ENCODE data around the gene KRTAP5-3.
"Not testable (repeated sequence)": the region's sequence is repeated elsewhere in the genome, so short reads cannot be mapped to it uniquely, and the experiment has no call there.

The KRTAP5-3 gene

GRCh38 chr11:1597331-1597993 is 10.8 kb downstream of the KRTAP5-3 start:
- no peaks in the 10 kb centered on the region for H3K9me3 ChIP-seq
- H3K36me3 ChIP-seq (replicated peaks) = no peaks in the 10 kb centered on the region
- DNase-seq (ENCODE audit: low spot score in 2 of 2) = no peak
- in situ Hi-C loops (cut with MboI; ENCODE audit: low sequenced_read_pairs) = no loop called here
- H3K27me3 ChIP-seq (ENCODE audit: low read depth) = peaks cover 15% of the 10 kb centered on the region
- no peaks in the 10 kb centered on the region for H3K4me1 ChIP-seq
- H3K4me3 ChIP-seq = no peak overlapping the region

GRCh38 chr11:1596576-1597121 is 11.6 kb downstream of the KRTAP5-3 start:
- H3K4me3 ChIP-seq; H3K9me3 ChIP-seq; in situ Hi-C loops (cut with MboI; ENCODE audit: low sequenced_read_pairs); H3K36me3 ChIP-seq (replicated peaks); H3K4me1 ChIP-seq; DNase-seq (ENCODE audit: low spot score in 2 of 2): not testable (repeated sequence)
- peaks cover 17% of the 10 kb centered on the region for H3K27me3 ChIP-seq (ENCODE audit: low read depth)

GRCh38 chr11:1595994-1596575 is 12.2 kb downstream of the KRTAP5-3 start:
- H3K27me3 ChIP-seq (ENCODE audit: low read depth) = peaks cover 19% of the 10 kb centered on the region
- H3K4me3 ChIP-seq = not testable (repeated sequence)

GRCh38 chr11:1592628-1593027 is 15.6 kb downstream of the KRTAP5-3 start:
- in situ Hi-C loops (cut with MboI; ENCODE audit: low sequenced_read_pairs) = no loop called here
- H3K36me3 ChIP-seq (replicated peaks) = no peaks in the 10 kb centered on the region
- H3K27me3 ChIP-seq (ENCODE audit: low read depth) = peaks cover 16% of the 10 kb centered on the region
- H3K4me1 ChIP-seq = no peaks in the 10 kb centered on the region
- no peak overlapping the region for H3K4me3 ChIP-seq
- H3K9me3 ChIP-seq = no peaks in the 10 kb centered on the region
- DNase-seq (ENCODE audit: low spot score in 2 of 2) = no peak

More at GRCh38 chr11:1595994-1596575, 12.2 kb downstream of the KRTAP5-3 start:
- H3K9me3 ChIP-seq; DNase-seq (ENCODE audit: low spot score in 2 of 2); H3K36me3 ChIP-seq (replicated peaks); H3K4me1 ChIP-seq; in situ Hi-C loops (cut with MboI; ENCODE audit: low sequenced_read_pairs): not testable (repeated sequence)

GRCh38 chr11:1589996-1590395 is 18.3 kb downstream of the KRTAP5-3 start:
- Histone ChIP-seq H3K27me3 (ENCODE audit: low read depth) (peaks cover 16% of the 10 kb centered on the region), H3K9me3 (no peaks in the 10 kb centered on the region), H3K4me1 (no peaks in the 10 kb centered on the region), H3K4me3 (no peak overlapping the region), H3K36me3 (replicated peaks) (no peaks in the 10 kb centered on the region)
- in situ Hi-C loops (cut with MboI; ENCODE audit: low sequenced_read_pairs) = no loop called here
- DNase-seq (ENCODE audit: low spot score in 2 of 2) = no peak

GRCh38 chr11:1589191-1589963 is 18.9 kb downstream of the KRTAP5-3 start:
- H3K9me3 ChIP-seq; H3K36me3 ChIP-seq (replicated peaks); H3K4me3 ChIP-seq; in situ Hi-C loops (cut with MboI; ENCODE audit: low sequenced_read_pairs); H3K4me1 ChIP-seq; DNase-seq (ENCODE audit: low spot score in 2 of 2): not testable (repeated sequence)
- H3K27me3 ChIP-seq (ENCODE audit: low read depth) = peaks cover 15% of the 10 kb centered on the region

GRCh38 chr11:1586699-1587098 is 21.6 kb downstream of the KRTAP5-3 start:
- H3K9me3 ChIP-seq = no peaks in the 10 kb centered on the region
- no peak for DNase-seq (ENCODE audit: low spot score in 2 of 2)
- in situ Hi-C loops (cut with MboI; ENCODE audit: low sequenced_read_pairs) = no loop called here
- peaks cover 21% of the 10 kb centered on the region for H3K27me3 ChIP-seq (ENCODE audit: low read depth)
- H3K36me3 ChIP-seq (replicated peaks) = no peaks in the 10 kb centered on the region
- H3K4me1 ChIP-seq = no peaks in the 10 kb centered on the region
- no peak overlapping the region for H3K4me3 ChIP-seq

GRCh38 chr11:1584661-1585370 is 23.4 kb downstream of the KRTAP5-3 start, which contains the start of gene KRTAP5-1:
Gene KRTAP5-1 (minus strand): TSS chr11:1585283. CDS start chr11:1585249, 34 bp downstream.
- in situ Hi-C loops (cut with MboI; ENCODE audit: low sequenced_read_pairs); H3K4me1 ChIP-seq; H3K9me3 ChIP-seq; H3K36me3 ChIP-seq (replicated peaks); H3K4me3 ChIP-seq; DNase-seq (ENCODE audit: low spot score in 2 of 2): not testable (repeated sequence)
- H3K27me3 ChIP-seq (ENCODE audit: low read depth) = peaks cover 19% of the 10 kb centered on the region

- H3K4me3 ChIP-seq; H3K4me1 ChIP-seq; H3K9me3 ChIP-seq; H3K36me3 ChIP-seq (replicated peaks); in situ Hi-C loops (cut with MboI; ENCODE audit: low sequenced_read_pairs); DNase-seq (ENCODE audit: low spot score in 2 of 2): not testable (repeated sequence)
- peaks cover 19% of the 10 kb centered on the region for H3K27me3 ChIP-seq (ENCODE audit: low read depth)
These were observed 25.4 kb downstream of the KRTAP5-3 start for GRCh38 chr11:1582909-1583308.

- no peak for DNase-seq (ENCODE audit: low spot score in 2 of 2)
- H3K4me1 ChIP-seq = no peaks in the 10 kb centered on the region
- H3K4me3 ChIP-seq = no peak overlapping the region
- peaks cover 19% of the 10 kb centered on the region for H3K27me3 ChIP-seq (ENCODE audit: low read depth)
- H3K9me3 ChIP-seq = peaks cover 5% of the 10 kb centered on the region
- in situ Hi-C loops (cut with MboI; ENCODE audit: low sequenced_read_pairs) = no loop called here
- no peaks in the 10 kb centered on the region for H3K36me3 ChIP-seq (replicated peaks)
These were observed 26.3 kb downstream of the KRTAP5-3 start for GRCh38 chr11:1581976-1582375.

- H3K36me3 ChIP-seq (replicated peaks) = no peaks in the 10 kb centered on the region
- DNase-seq (ENCODE audit: low spot score in 2 of 2) = no peak
- no peak overlapping the region for H3K4me3 ChIP-seq
- peaks cover 5% of the 10 kb centered on the region for H3K9me3 ChIP-seq
- H3K27me3 ChIP-seq (ENCODE audit: low read depth) = peaks cover 24% of the 10 kb centered on the region
- peaks cover 8% of the 10 kb centered on the region for H3K4me1 ChIP-seq
- in situ Hi-C loops (cut with MboI; ENCODE audit: low sequenced_read_pairs) = no loop called here
These were observed 31.4 kb downstream of the KRTAP5-3 start for GRCh38 chr11:1576825-1577224.

- in situ Hi-C loops (cut with MboI; ENCODE audit: low sequenced_read_pairs); H3K36me3 ChIP-seq (replicated peaks); H3K9me3 ChIP-seq; DNase-seq (ENCODE audit: low spot score in 2 of 2); H3K4me3 ChIP-seq; H3K4me1 ChIP-seq: not testable (repeated sequence)
- peaks cover 24% of the 10 kb centered on the region for H3K27me3 ChIP-seq (ENCODE audit: low read depth)
These were observed 32.5 kb downstream of the KRTAP5-3 start for GRCh38 chr11:1575756-1576155.

- Histone ChIP-seq H3K36me3 (replicated peaks) (no peaks in the 10 kb centered on the region), H3K9me3 (peaks cover 5% of the 10 kb centered on the region), H3K4me1 (peaks cover 8% of the 10 kb centered on the region), H3K27me3 (ENCODE audit: low read depth) (peaks cover 24% of the 10 kb centered on the region), H3K4me3 (no peak overlapping the region)
- DNase-seq (ENCODE audit: low spot score in 2 of 2) = no peak
- in situ Hi-C loops (cut with MboI; ENCODE audit: low sequenced_read_pairs) = no loop called here
These were observed 33.4 kb downstream of the KRTAP5-3 start for GRCh38 chr11:1574933-1575242.

Data from HAP-1 (cell line).